Measurements from ENCODE around the gene CCDC92. TPM values are rescaled to one million over a fixed set of nuclear protein-coding genes. Genes with fewer than 3 reads are reported as not detected.

The CCDC92 gene
- total RNA-seq, 1 donor from 2014 or later: 31.0 TPM

- TF ChIP-seq, protein P1, sequence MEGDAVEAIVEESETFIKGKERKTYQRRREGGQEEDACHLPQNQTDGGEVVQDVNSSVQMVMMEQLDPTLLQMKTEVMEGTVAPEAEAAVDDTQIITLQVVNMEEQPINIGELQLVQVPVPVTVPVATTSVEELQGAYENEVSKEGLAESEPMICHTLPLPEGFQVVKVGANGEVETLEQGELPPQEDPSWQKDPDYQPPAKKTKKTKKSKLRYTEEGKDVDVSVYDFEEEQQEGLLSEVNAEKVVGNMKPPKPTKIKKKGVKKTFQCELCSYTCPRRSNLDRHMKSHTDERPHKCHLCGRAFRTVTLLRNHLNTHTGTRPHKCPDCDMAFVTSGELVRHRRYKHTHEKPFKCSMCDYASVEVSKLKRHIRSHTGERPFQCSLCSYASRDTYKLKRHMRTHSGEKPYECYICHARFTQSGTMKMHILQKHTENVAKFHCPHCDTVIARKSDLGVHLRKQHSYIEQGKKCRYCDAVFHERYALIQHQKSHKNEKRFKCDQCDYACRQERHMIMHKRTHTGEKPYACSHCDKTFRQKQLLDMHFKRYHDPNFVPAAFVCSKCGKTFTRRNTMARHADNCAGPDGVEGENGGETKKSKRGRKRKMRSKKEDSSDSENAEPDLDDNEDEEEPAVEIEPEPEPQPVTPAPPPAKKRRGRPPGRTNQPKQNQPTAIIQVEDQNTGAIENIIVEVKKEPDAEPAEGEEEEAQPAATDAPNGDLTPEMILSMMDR (IDR thresholded peaks at IDR 0.05): no peak
- no peaks in the 10 kb centered on the region for H3K27me3 ChIP-seq
- H3K4me1 ChIP-seq: no peaks in the 10 kb centered on the region
- no peak for DNase-seq (ENCODE audit: low spot score in 2 of 2)
- no peak overlapping the region for H3K4me3 ChIP-seq
- H3K36me3 ChIP-seq: no peaks in the 10 kb centered on the region
- no peaks in the 10 kb centered on the region for H3K9me3 ChIP-seq
- H3K27ac ChIP-seq: no peak overlapping the region
- intact Hi-C loops (cut with DNase I): no loop called here
Measured at GRCh38 chr12:123958876-123959275, 13.8 kb downstream of the CCDC92 start.

- H3K9me3 ChIP-seq: no peaks in the 10 kb centered on the region
- H3K27me3 ChIP-seq: no peaks in the 10 kb centered on the region
- intact Hi-C loops (cut with DNase I): no loop called here
- no peaks in the 10 kb centered on the region for H3K36me3 ChIP-seq
- H3K4me1 ChIP-seq: no peaks in the 10 kb centered on the region
- DNase-seq (ENCODE audit: low spot score in 2 of 2): no peak
- TF ChIP-seq, protein P1 (IDR thresholded peaks at IDR 0.05): no peak
- H3K4me3 ChIP-seq: no peak overlapping the region
- H3K27ac ChIP-seq: no peak overlapping the region
Measured at GRCh38 chr12:123958462-123958861, 14.2 kb downstream of the CCDC92 start.

- H3K27ac ChIP-seq: no peak overlapping the region
- H3K4me3 ChIP-seq: no peak overlapping the region
- H3K27me3 ChIP-seq: no peaks in the 10 kb centered on the region
- intact Hi-C loops (cut with DNase I): no loop called here
- H3K4me1 ChIP-seq: peaks cover 0 to 7% of the 10 kb centered on the region in 2 donors
- TF ChIP-seq, protein P1 (IDR thresholded peaks at IDR 0.05): no peak
- no peak for DNase-seq (ENCODE audit: low spot score in 2 of 2)
- H3K36me3 ChIP-seq: no peaks in the 10 kb centered on the region
- no peaks in the 10 kb centered on the region for H3K9me3 ChIP-seq
Measured at GRCh38 chr12:123957196-123957595, 15.4 kb downstream of the CCDC92 start.

DNA sequence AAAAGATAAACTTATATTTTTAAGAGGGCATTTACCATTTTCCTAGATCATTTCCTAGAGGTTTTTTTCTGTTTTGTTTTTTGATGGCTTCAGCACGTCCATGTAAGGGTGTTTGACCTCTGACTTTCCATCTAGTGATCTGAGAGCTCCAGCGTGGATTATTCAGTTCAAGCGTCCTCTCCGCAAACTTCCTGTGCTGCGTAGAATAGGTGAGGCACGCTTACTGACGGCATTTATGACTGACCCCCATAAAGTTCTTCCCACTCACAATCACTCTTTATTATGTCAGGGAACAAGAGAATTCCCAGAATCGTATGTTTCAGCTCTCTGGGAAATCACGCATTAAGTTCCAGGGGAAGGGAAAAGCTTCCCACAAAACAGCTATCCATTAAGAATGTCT is 16.4 kb downstream of the CCDC92 start:
- TF ChIP-seq, protein P1 (IDR thresholded peaks at IDR 0.05): no peak
- Histone ChIP-seq H3K9me3 (no peaks in the 10 kb centered on the region), H3K27me3 (no peaks in the 10 kb centered on the region), H3K36me3 (no peaks in the 10 kb centered on the region), H3K4me1 (peaks cover 0 to 9% of the 10 kb centered on the region in 2 donors), H3K27ac (no peak overlapping the region), H3K4me3 (no peak overlapping the region)
- no peak for DNase-seq (ENCODE audit: low spot score in 2 of 2)
- intact Hi-C loops (cut with DNase I): no loop called here

GRCh38 chr12:123954647-123955350 is 17.8 kb downstream of the CCDC92 start:
- Histone ChIP-seq H3K4me1 (peaks cover 0 to 12% of the 10 kb centered on the region in 2 donors), H3K27ac (no peak overlapping the region), H3K4me3 (no peak overlapping the region), H3K9me3 (no peaks in the 10 kb centered on the region), H3K27me3 (no peaks in the 10 kb centered on the region), H3K36me3 (no peaks in the 10 kb centered on the region)
- intact Hi-C loops (cut with DNase I): no loop called here
- DNase-seq (ENCODE audit: low spot score in 2 of 2): no peak
- TF ChIP-seq, protein P1 (IDR thresholded peaks at IDR 0.05): no peak
